Activated T-cell treated with anti-CD3 and anti-CD28 coated beads, Interleukin-2, amount 50 U/mL, for 4 hours (primary cell): ENCODE data around the gene CIROP. TPM values are rescaled to one million over a fixed set of nuclear protein-coding genes. Genes with fewer than 3 reads are reported as not detected.
A peak's percentile ranks its signal among the peaks of the same experiment; 100 is the strongest.

Experiments
- ATAC-seq, 2 donors: fragments of 200-7000 bp; cut with Tn5 transposase; one replicate each; pipeline ENCODE4 v1.10.0; 2021
- DNase-seq: peaks from one replicate; pipeline ENCODE4 v3.0.0-alpha.2; 2020
- H3K27me3 Mint-ChIP-seq: one replicate; pipeline ENCODE4 v1.8.0; 2021; ENCODE audit warnings: low read depth, mixed read lengths
- H3K36me3 Mint-ChIP-seq: one replicate; pipeline ENCODE4 v1.8.0; 2022; ENCODE audit warnings: mixed read lengths; ENCODE audit not compliant: insufficient read depth
- H3K4me1 Mint-ChIP-seq: one replicate; pipeline ENCODE4 v1.8.0; 2021; ENCODE audit warnings: low read depth, mixed read lengths
- H3K4me3 Mint-ChIP-seq: one replicate; pipeline ENCODE4 v1.8.0; 2021; ENCODE audit warnings: mild to moderate bottlenecking, moderate library complexity, mixed read lengths
- H3K9me3 Mint-ChIP-seq: one replicate; pipeline ENCODE4 v1.8.0; 2021; ENCODE audit warnings: mixed read lengths
- total RNA-seq, 3 donors: library from RNA; stranded (reverse); gene quantifications; one replicate each; pipeline ENCODE4 v1.2.1, GENCODE V29; 2021

The CIROP gene
- total RNA-seq, 3 donors from 2014 or later = not detected

- no peak overlapping the region for H3K4me3 Mint-ChIP-seq
- DNase-seq = no peak
- H3K36me3 Mint-ChIP-seq = peaks cover 43% of the 10 kb centered on the region
- H3K4me1 Mint-ChIP-seq = peaks cover 12% of the 10 kb centered on the region
- no peaks in the 10 kb centered on the region for H3K27me3 Mint-ChIP-seq
- no peaks in the 10 kb centered on the region for H3K9me3 Mint-ChIP-seq
- no peak for ATAC-seq
These were observed 25.1 kb downstream of the CIROP start for GRCh38 chr14:23079716-23080115.

GRCh38 chr14:23078692-23079116 is 26.1 kb downstream of the CIROP start:
- no peak for ATAC-seq

GRCh38 chr14:23077962-23078361 is 26.8 kb downstream of the CIROP start:
- Mint-ChIP-seq H3K4me3 (no peak overlapping the region), H3K9me3 (no peaks in the 10 kb centered on the region), H3K36me3 (peaks cover 42% of the 10 kb centered on the region), H3K4me1 (peaks cover 9% of the 10 kb centered on the region), H3K27me3 (no peaks in the 10 kb centered on the region)
- DNase-seq = no peak
- no peak for ATAC-seq

More at GRCh38 chr14:23078692-23079116, 26.1 kb downstream of the CIROP start:
- Mint-ChIP-seq H3K4me1 (peaks cover 9% of the 10 kb centered on the region), H3K4me3 (no peak overlapping the region), H3K27me3 (no peaks in the 10 kb centered on the region), H3K9me3 (no peaks in the 10 kb centered on the region), H3K36me3 (peaks cover 40% of the 10 kb centered on the region)
- no peak for DNase-seq

GRCh38 chr14:23076785-23077408 is 27.9 kb downstream of the CIROP start:
- peaks cover 16% of the 10 kb centered on the region for H3K4me1 Mint-ChIP-seq

GRCh38 chr14:23074906-23075305 is 29.9 kb downstream of the CIROP start:
- ATAC-seq (no peak), DNase-seq (no peak)
- Mint-ChIP-seq H3K4me1 (peaks cover 25% of the 10 kb centered on the region), H3K36me3 (peaks cover 35% of the 10 kb centered on the region), H3K9me3 (no peaks in the 10 kb centered on the region), H3K4me3 (no peak overlapping the region), H3K27me3 (no peaks in the 10 kb centered on the region)

More at GRCh38 chr14:23076785-23077408, 27.9 kb downstream of the CIROP start:
- DNase-seq (no peak), ATAC-seq (peak; percentile 77 to 80)
- no peaks in the 10 kb centered on the region for H3K27me3 Mint-ChIP-seq
- H3K9me3 Mint-ChIP-seq = no peaks in the 10 kb centered on the region
- H3K4me3 Mint-ChIP-seq = no peak overlapping the region
- peaks cover 44% of the 10 kb centered on the region for H3K36me3 Mint-ChIP-seq

GRCh38 chr14:23071921-23072539 is 32.8 kb downstream of the CIROP start:
- no peak for ATAC-seq
- Mint-ChIP-seq H3K36me3 (peaks cover 24% of the 10 kb centered on the region), H3K27me3 (no peaks in the 10 kb centered on the region), H3K4me1 (peaks cover 32% of the 10 kb centered on the region), H3K4me3 (peak overlapping the region; percentile 97), H3K9me3 (no peaks in the 10 kb centered on the region)
- DNase-seq = no peak

GRCh38 chr14:23071244-23071920 is 33.4 kb downstream of the CIROP start:
- Mint-ChIP-seq H3K4me3 (peak overlapping the region; percentile 97), H3K9me3 (no peaks in the 10 kb centered on the region), H3K36me3 (peaks cover 27% of the 10 kb centered on the region), H3K27me3 (no peaks in the 10 kb centered on the region), H3K4me1 (peaks cover 32% of the 10 kb centered on the region)
- ATAC-seq (peak; percentile 97), DNase-seq (peak; percentile 67)

GRCh38 chr14:23070262-23071129 is 34.3 kb downstream of the CIROP start:
- ATAC-seq = no peak
- DNase-seq = no peak
- no peaks in the 10 kb centered on the region for H3K9me3 Mint-ChIP-seq
- H3K4me1 Mint-ChIP-seq = peaks cover 37% of the 10 kb centered on the region
- no peaks in the 10 kb centered on the region for H3K27me3 Mint-ChIP-seq
- H3K36me3 Mint-ChIP-seq = peaks cover 26% of the 10 kb centered on the region
- peak overlapping the region; percentile 97 for H3K4me3 Mint-ChIP-seq

GRCh38 chr14:23069413-23069806 is 35.4 kb downstream of the CIROP start:
- peak overlapping the region; percentile 50 for H3K4me3 Mint-ChIP-seq
- H3K27me3 Mint-ChIP-seq = no peaks in the 10 kb centered on the region
- H3K4me1 Mint-ChIP-seq = peaks cover 35% of the 10 kb centered on the region
- DNase-seq (no peak), ATAC-seq (no peak)
- no peaks in the 10 kb centered on the region for H3K9me3 Mint-ChIP-seq
- peaks cover 25% of the 10 kb centered on the region for H3K36me3 Mint-ChIP-seq

- peak; percentile 62 for DNase-seq
- peaks cover 35% of the 10 kb centered on the region for H3K4me1 Mint-ChIP-seq
- no peaks in the 10 kb centered on the region for H3K27me3 Mint-ChIP-seq
- peak; percentile 71 to 80 for ATAC-seq
- peak overlapping the region; percentile 51 for H3K4me3 Mint-ChIP-seq
- no peaks in the 10 kb centered on the region for H3K9me3 Mint-ChIP-seq
- peaks cover 29% of the 10 kb centered on the region for H3K36me3 Mint-ChIP-seq
These were observed 35.9 kb downstream of the CIROP start for GRCh38 chr14:23068789-23069412.

- Mint-ChIP-seq H3K9me3 (no peaks in the 10 kb centered on the region), H3K36me3 (peaks cover 34% of the 10 kb centered on the region), H3K27me3 (no peaks in the 10 kb centered on the region), H3K4me3 (no peak overlapping the region), H3K4me1 (peaks cover 35% of the 10 kb centered on the region)
- no peak for ATAC-seq
- no peak for DNase-seq
These were observed 36.7 kb downstream of the CIROP start for GRCh38 chr14:23067847-23068788.

GRCh38 chr14:23066855-23067744 is 37.7 kb downstream of the CIROP start:
- Mint-ChIP-seq H3K36me3 (peaks cover 40% of the 10 kb centered on the region), H3K27me3 (no peaks in the 10 kb centered on the region), H3K4me1 (peaks cover 31% of the 10 kb centered on the region), H3K4me3 (no peak overlapping the region), H3K9me3 (no peaks in the 10 kb centered on the region)
- DNase-seq (no peak), ATAC-seq (no peak)
